A673 (cell line): ENCODE data around the gene KEL. TPM values are rescaled to one million over a fixed set of nuclear protein-coding genes. Genes with fewer than 3 reads are reported as not detected.

Experiments
- BruUV-seq: library from RNA; stranded (reverse); fragments of 400-500 nt; replicated peaks from 2 replicates; lab custom pipeline; 2021; lab: Mats Ljungman, UMichigan
- CTCF ChIA-PET: fragments of 300-600 bp; sonication (Branson Sonifier 250); formaldehyde crosslinking; loops from one replicate; lab custom pipeline; 2022; ENCODE audit warnings: antibody characterized with exemption; lab: Charles Lee
- POLR2A ChIA-PET: fragments of 300-600 bp; sonication (Branson Sonifier 250); formaldehyde crosslinking; loops from one replicate; lab custom pipeline; 2022; ENCODE audit warnings: antibody characterized with exemption; ENCODE audit not compliant: low non-redundant PET; lab: Charles Lee
- DNase-seq: peaks from one replicate; pipeline ENCODE4 v3.0.0-alpha.2; 2015; ENCODE audit warnings: low spot score
- H3K27ac ChIP-seq: fragments of 200-600 bp; sonication (generic); 2 replicates; pipeline ENCODE4 v1.5.1; 2016; ENCODE audit warnings: mixed run types, low read depth, mild to moderate bottlenecking, mixed read lengths, antibody characterized with exemption, low read length; ENCODE audit not compliant: poor library complexity, severe bottlenecking
- H3K27me3 ChIP-seq: fragments of 200-600 bp; sonication (generic); replicated peaks from 2 replicates; pipeline ENCODE4 v1.6.1; 2017; ENCODE audit warnings: mixed run types, low read depth, mild to moderate bottlenecking, mixed read lengths, antibody characterized with exemption, low read length; ENCODE audit not compliant: insufficient read depth, poor library complexity
- H3K36me3 ChIP-seq: fragments of 200-600 bp; sonication (generic); 2 replicates; pipeline ENCODE4 v1.6.1; 2016; ENCODE audit warnings: mixed run types, mild to moderate bottlenecking, mixed read lengths, antibody characterized with exemption, low read length; ENCODE audit not compliant: insufficient read depth, poor library complexity, severe bottlenecking
- H3K4me1 ChIP-seq: fragments of 200-600 bp; sonication (generic); 2 replicates; pipeline ENCODE4 v1.6.1; 2017; ENCODE audit warnings: mixed run types, mild to moderate bottlenecking, mixed read lengths, antibody characterized with exemption, low read length; ENCODE audit not compliant: insufficient read depth, poor library complexity, severe bottlenecking
- H3K4me3 ChIP-seq: fragments of 200-600 bp; sonication (generic); 2 replicates; pipeline ENCODE4 v1.5.1; 2016; ENCODE audit warnings: low read depth, mixed run types, mild to moderate bottlenecking, mixed read lengths, low read length; ENCODE audit not compliant: poor library complexity, severe bottlenecking
- H3K9me3 ChIP-seq: fragments of 200-600 bp; sonication (generic); 2 replicates; pipeline ENCODE4 v1.6.1; 2016; ENCODE audit warnings: mixed run types, low read depth, mild to moderate bottlenecking, mixed read lengths, antibody characterized with exemption, low read length; ENCODE audit not compliant: poor library complexity, severe bottlenecking
- EZH2 ChIP-seq: fragments of 200-600 bp; sonication (generic); IDR thresholded peaks from 2 replicates; pipeline ENCODE4 v1.6.1; 2017; ENCODE audit warnings: borderline replicate concordance, low read depth, mild to moderate bottlenecking, mixed read lengths, antibody characterized with exemption, low read length; ENCODE audit not compliant: poor library complexity, severe bottlenecking
- intact Hi-C: fragments of 100-400 bp; cut with micrococcal nuclease; formaldehyde crosslinking; loops from one replicate; pipeline ENCODE4 v1.10.0; 2022; ENCODE audit not compliant: unreplicated experiment
- total RNA-seq: library from RNA; stranded (reverse); gene quantifications from 2 replicates; pipeline ENCODE4 v1.2.3, GENCODE V29; 2021
- TF ChIP-seq, protein P1 (sequence below): fragments of 300-800, 200-600 bp; sonication (generic); conservative IDR thresholded peaks from 2 replicates; pipeline ENCODE4 v1.5.1; 2017; ENCODE audit warnings: low read depth, mild to moderate bottlenecking, antibody characterized with exemption, low read length, moderate library complexity, mixed read lengths

The KEL gene
- total RNA-seq, 1 experiment from 2014 or later = not detected

DNA sequence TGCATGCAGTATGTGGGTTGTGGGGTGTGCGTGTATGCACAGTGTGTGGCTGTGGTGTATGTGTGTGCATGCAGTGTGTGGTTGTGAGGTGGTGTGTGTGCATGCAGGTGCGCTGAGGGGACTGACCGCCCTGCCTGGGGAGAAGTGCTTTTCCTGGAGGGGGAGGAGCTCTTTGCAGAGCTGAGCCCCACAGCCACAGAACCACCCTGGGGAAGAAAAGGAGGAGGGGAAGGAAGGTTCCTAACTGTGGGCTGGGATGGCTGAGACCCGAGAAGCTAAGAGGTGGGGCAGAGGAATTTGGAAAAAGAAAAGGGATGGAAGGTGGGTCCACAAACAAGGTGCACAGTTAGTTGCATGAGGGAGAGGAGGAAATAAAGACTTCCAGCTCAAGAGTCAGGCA, 28.5 kb downstream of the KEL start, which contains the start of gene TRPV5:
Gene TRPV5 (minus strand): TSS at position 123 of the 400 bp plus-strand sequence. CDS start 287 bp downstream, outside the sequence.
- peaks cover 4% of the 10 kb centered on the region for H3K27me3 ChIP-seq
- no peak within 1 kb of the TSS for H3K27ac ChIP-seq
- ChIA-PET POLR2A (no interaction called here), CTCF (no interaction called here)
- no peaks in the 10 kb centered on the region for H3K9me3 ChIP-seq
- no peak within 1 kb of the TSS for H3K4me3 ChIP-seq
- intact Hi-C loops = no loop called here
- BruUV-seq = no TSS peak
- no peaks in the 10 kb centered on the region for H3K4me1 ChIP-seq
- no peak for TF ChIP-seq EZH2
- TF ChIP-seq, protein P1, sequence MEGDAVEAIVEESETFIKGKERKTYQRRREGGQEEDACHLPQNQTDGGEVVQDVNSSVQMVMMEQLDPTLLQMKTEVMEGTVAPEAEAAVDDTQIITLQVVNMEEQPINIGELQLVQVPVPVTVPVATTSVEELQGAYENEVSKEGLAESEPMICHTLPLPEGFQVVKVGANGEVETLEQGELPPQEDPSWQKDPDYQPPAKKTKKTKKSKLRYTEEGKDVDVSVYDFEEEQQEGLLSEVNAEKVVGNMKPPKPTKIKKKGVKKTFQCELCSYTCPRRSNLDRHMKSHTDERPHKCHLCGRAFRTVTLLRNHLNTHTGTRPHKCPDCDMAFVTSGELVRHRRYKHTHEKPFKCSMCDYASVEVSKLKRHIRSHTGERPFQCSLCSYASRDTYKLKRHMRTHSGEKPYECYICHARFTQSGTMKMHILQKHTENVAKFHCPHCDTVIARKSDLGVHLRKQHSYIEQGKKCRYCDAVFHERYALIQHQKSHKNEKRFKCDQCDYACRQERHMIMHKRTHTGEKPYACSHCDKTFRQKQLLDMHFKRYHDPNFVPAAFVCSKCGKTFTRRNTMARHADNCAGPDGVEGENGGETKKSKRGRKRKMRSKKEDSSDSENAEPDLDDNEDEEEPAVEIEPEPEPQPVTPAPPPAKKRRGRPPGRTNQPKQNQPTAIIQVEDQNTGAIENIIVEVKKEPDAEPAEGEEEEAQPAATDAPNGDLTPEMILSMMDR = no peak
- no peak for DNase-seq
- no peaks in the 10 kb centered on the region for H3K36me3 ChIP-seq

DNA sequence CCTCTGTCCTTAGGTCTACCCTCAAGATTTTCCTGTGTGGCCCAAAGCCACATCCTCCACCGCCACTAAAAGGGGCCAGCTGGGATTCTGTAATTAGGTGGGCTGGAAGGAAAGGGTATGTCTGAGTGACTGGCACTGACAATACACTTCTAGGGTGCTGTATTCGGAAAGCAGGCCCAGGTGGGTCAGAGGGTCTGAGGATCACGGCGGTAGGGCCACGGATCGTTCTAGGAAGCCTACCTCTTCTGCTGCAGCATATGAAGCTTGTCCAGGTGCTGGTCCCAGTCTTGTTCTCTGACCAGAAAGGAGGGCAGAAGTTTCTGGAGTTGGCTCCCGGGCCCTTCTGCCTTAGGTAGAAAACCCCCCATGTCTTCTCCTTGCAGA, 29.1 kb downstream of the KEL start:
- ChIA-PET POLR2A (no interaction called here), CTCF (no interaction called here)
- no peak for TF ChIP-seq EZH2
- TF ChIP-seq, protein P1 = no peak
- peaks cover 4% of the 10 kb centered on the region for H3K27me3 ChIP-seq
- intact Hi-C loops = no loop called here
- no peaks in the 10 kb centered on the region for H3K36me3 ChIP-seq
- no peak for DNase-seq
- no peaks in the 10 kb centered on the region for H3K4me1 ChIP-seq
- H3K9me3 ChIP-seq = no peaks in the 10 kb centered on the region
- H3K4me3 ChIP-seq = no peak overlapping the region
- no peak overlapping the region for H3K27ac ChIP-seq
- BruUV-seq = no TSS peak

DNA sequence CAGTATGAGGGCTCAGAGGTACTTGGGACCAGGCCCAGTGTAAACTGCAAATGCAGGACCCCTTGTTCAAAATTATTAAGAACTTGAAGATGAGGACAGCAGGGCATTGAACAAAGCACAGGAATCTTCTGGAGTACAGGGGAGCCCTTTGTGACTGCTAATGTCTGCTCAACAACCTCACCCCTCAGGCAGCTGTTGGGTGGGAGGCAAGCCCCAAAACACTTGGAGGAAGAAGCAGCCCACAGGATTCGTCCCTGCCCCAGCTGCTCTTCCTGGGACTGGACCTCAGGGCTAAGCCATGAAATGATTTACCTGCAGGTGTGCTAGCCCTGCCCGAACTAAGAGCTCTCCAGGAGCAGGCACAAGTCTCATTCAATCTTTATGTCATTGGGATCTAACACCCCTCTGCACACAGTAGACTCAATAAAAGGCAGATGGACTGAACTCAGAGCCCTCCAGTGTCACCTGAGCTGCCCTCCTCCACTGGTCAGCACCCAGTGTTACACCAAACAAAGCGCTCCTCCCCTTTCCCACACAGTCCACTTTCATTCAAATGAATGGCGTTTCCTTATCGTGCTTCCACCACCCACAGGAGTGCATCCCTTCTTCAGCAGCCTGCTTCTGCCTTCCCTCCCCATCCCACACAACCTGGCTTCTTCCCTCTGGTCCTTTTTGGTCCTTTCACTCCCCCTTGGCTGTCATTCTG, 29.6 kb downstream of the KEL start:
- no peaks in the 10 kb centered on the region for H3K36me3 ChIP-seq
- no peak for DNase-seq
- H3K4me1 ChIP-seq = no peaks in the 10 kb centered on the region
- POLR2A ChIA-PET = no interaction called here
- no peak overlapping the region for H3K27ac ChIP-seq
- TF ChIP-seq, protein P1 = no peak
- no peak for TF ChIP-seq EZH2
- BruUV-seq = no TSS peak
- no peaks in the 10 kb centered on the region for H3K9me3 ChIP-seq
- CTCF ChIA-PET = no interaction called here
- intact Hi-C loops = no loop called here
- peaks cover 4% of the 10 kb centered on the region for H3K27me3 ChIP-seq
- no peak overlapping the region for H3K4me3 ChIP-seq
